Esophagus muscularis mucosa (tissue), 4 donors: ENCODE data around the gene JARID2. TPM values are rescaled to one million over a fixed set of nuclear protein-coding genes. Genes with fewer than 3 reads are reported as not detected.

Source experiments
- DNase-seq: peaks from one replicate; pipeline ENCODE4 v3.0.0-alpha.2; 2017; ENCODE audit errors: extremely low spot score
- H3K27ac ChIP-seq, 4 donors: fragments of 200-600 bp; sonication (generic); replicated peaks in 1 of 4; 1 replicate in 3 of 4; 2 replicates in 1 of 4; pipeline ENCODE4 v1.5.1; 2016 to 2019; ENCODE audit warnings: mild to moderate bottlenecking in 1 of 4
- H3K27me3 ChIP-seq, 4 donors: fragments of 200-600 bp; sonication (generic); one replicate each; pipeline versions ENCODE4 v1.5.1 to v1.6.0; 2016 to 2019
- H3K36me3 ChIP-seq, 4 donors: fragments of 200-600 bp; sonication (generic); one replicate each; pipeline ENCODE4 v1.5.1; 2016 to 2019
- H3K4me1 ChIP-seq, 4 donors: fragments of 200-600 bp; sonication (generic); one replicate each; pipeline ENCODE4 v1.5.1; 2016 to 2019
- H3K4me3 ChIP-seq, 4 donors: fragments of 200-600 bp; sonication (generic); 1 replicate in 2 of 4; 2 replicates in 2 of 4; pipeline ENCODE4 v1.5.1; 2016 to 2019; ENCODE audit warnings: mild to moderate bottlenecking in 4 of 4, moderate library complexity in 1 of 4
- H3K9me3 ChIP-seq, 4 donors: fragments of 200-600 bp; sonication (generic); 1 replicate in 3 of 4; 2 replicates in 1 of 4; pipeline ENCODE4 v1.5.1; 2016 to 2019
- CTCF ChIP-seq, 3 experiments: fragments of 200-600 bp in 2 of 3; fragments of 450-650 bp in 1 of 3; sonication (generic) in 2 of 3; IDR thresholded peaks; one replicate each; pipeline ENCODE4 v1.5.1; 2017 to 2019; ENCODE audit warnings: antibody characterized with exemption in 3 of 3, mild to moderate bottlenecking in 2 of 3, moderate library complexity in 1 of 3
- EP300 ChIP-seq: sonication (generic); formaldehyde crosslinking; IDR thresholded peaks from one replicate; pipeline ENCODE4 v1.6.1; 2017; ENCODE audit warnings: antibody characterized with exemption
- POLR2A ChIP-seq: fragments of 450-650 bp; IDR thresholded peaks from one replicate; pipeline ENCODE4 v1.6.1; 2017; ENCODE audit warnings: antibody characterized with exemption, moderate library complexity, mild to moderate bottlenecking, low read depth
- POLR2AphosphoS5 ChIP-seq, 2 donors: sonication (generic); formaldehyde crosslinking; IDR thresholded peaks; one replicate each; pipeline ENCODE4 v1.6.1; 2017; ENCODE audit warnings: antibody characterized with exemption in 2 of 2
- WGBS: methylation state at CpG from one replicate; pipeline ENCODE4 v1.1.5; 2018; 5-methylcytosine and 5-hydroxymethylcytosine counted together
- intact Hi-C: fragments of 100-400 bp; cut with DNase I; formaldehyde crosslinking; loops from one replicate; pipeline ENCODE4 v1.15.1; 2023
- total RNA-seq, 4 donors: library from RNA; depleted of rRNA; stranded (reverse); fragments of >200 nt; gene quantifications; one replicate each; pipeline versions ENCODE4 v1.1.0 to v1.2.1, GENCODE V29; 2016

The JARID2 gene
- total RNA-seq, 4 donors from 2014 or later, result 5.8 to 10.4 (median 8.1) TPM

GRCh38 chr6:15227827-15228318 is 18.0 kb upstream of the JARID2 start:
- Histone ChIP-seq H3K27ac (no peak overlapping the region), H3K36me3 (no peaks in the 10 kb centered on the region), H3K4me3 (no peak overlapping the region), H3K9me3 (no peaks in the 10 kb centered on the region), H3K4me1 (no peaks in the 10 kb centered on the region), H3K27me3 (no peaks in the 10 kb centered on the region)
- 96% methylated on average over 7 of the region's 7 CpGs for WGBS
- DNase-seq, result no peak
- no peak for TF ChIP-seq POLR2AphosphoS5 (IDR thresholded peaks at IDR 0.05)
- no peak for TF ChIP-seq CTCF (IDR thresholded peaks at IDR 0.05)
- TF ChIP-seq POLR2A, result no peak
- no peak for TF ChIP-seq EP300
- intact Hi-C loops, result no loop called here

GRCh38 chr6:15230827-15231226 is 15.0 kb upstream of the JARID2 start:
- intact Hi-C loops, result no loop called here
- no peak for DNase-seq
- 71% methylated on average over 3 of the region's 3 CpGs for WGBS
- Histone ChIP-seq H3K9me3 (no peaks in the 10 kb centered on the region), H3K4me3 (no peak overlapping the region), H3K27me3 (no peaks in the 10 kb centered on the region), H3K36me3 (no peaks in the 10 kb centered on the region), H3K27ac (no peak overlapping the region), H3K4me1 (no peaks in the 10 kb centered on the region)
- TF ChIP-seq EP300 (no peak), CTCF (IDR thresholded peaks at IDR 0.05) (no peak), POLR2AphosphoS5 (IDR thresholded peaks at IDR 0.05) (no peak)

GRCh38 chr6:15232836-15233510 is 12.9 kb upstream of the JARID2 start:
- Histone ChIP-seq H3K27me3 (no peaks in the 10 kb centered on the region), H3K4me1 (no peaks in the 10 kb centered on the region), H3K4me3 (no peak overlapping the region), H3K36me3 (no peaks in the 10 kb centered on the region), H3K9me3 (no peaks in the 10 kb centered on the region), H3K27ac (no peak overlapping the region)
- DNase-seq, result no peak
- TF ChIP-seq POLR2A (no peak), POLR2AphosphoS5 (IDR thresholded peaks at IDR 0.05) (no peak), EP300 (no peak), CTCF (IDR thresholded peaks at IDR 0.05) (no peak)
- intact Hi-C loops, result no loop called here
- 89% methylated on average over 7 of the region's 7 CpGs for WGBS

GRCh38 chr6:15234068-15234758 is 11.7 kb upstream of the JARID2 start:
- H3K4me1 ChIP-seq, result peaks cover 1 to 3% (median 3%) of the 10 kb centered on the region in 4 donors
- DNase-seq, result no peak
- no peak overlapping the region for H3K4me3 ChIP-seq
- no peaks in the 10 kb centered on the region for H3K27me3 ChIP-seq
- WGBS, result 93% methylated on average over 2 of the region's 2 CpGs
- no peak overlapping the region for H3K27ac ChIP-seq
- no peaks in the 10 kb centered on the region for H3K36me3 ChIP-seq
- no peak for TF ChIP-seq POLR2AphosphoS5 (IDR thresholded peaks at IDR 0.05)
- intact Hi-C loops, result no loop called here
- H3K9me3 ChIP-seq, result no peaks in the 10 kb centered on the region

GRCh38 chr6:15239616-15240364 is 6.1 kb upstream of the JARID2 start:
- Histone ChIP-seq H3K4me3 (no peak overlapping the region), H3K27ac (peak overlapping the region in 1 of 4 donors; percentile 53), H3K4me1 (peaks cover 21 to 24% (median 22%) of the 10 kb centered on the region in 4 donors), H3K27me3 (no peaks in the 10 kb centered on the region), H3K36me3 (no peaks in the 10 kb centered on the region), H3K9me3 (no peaks in the 10 kb centered on the region)
- WGBS, result 25% methylated on average over 5 of the region's 5 CpGs
- intact Hi-C loops, result loop anchor here (5.0 kb wide), 1 partner anchor 1027 kb away; no protein-coding TSS in a partner anchor
- DNase-seq, result no peak
- TF ChIP-seq CTCF (IDR thresholded peaks at IDR 0.05) (no peak), POLR2AphosphoS5 (IDR thresholded peaks at IDR 0.05) (no peak), POLR2A (no peak), EP300 (no peak)
